Calu3 (cell line): ENCODE measurements around the gene GALNT15. TPM values are rescaled to one million over a fixed set of nuclear protein-coding genes. Genes with fewer than 3 reads are reported as not detected.

ENCODE experiments used
- BruUV-seq: library from RNA; stranded (reverse); fragments of 400-500 nt; replicated peaks from 2 replicates; lab custom pipeline; 2021; lab: Mats Ljungman, UMichigan
- CTCF ChIA-PET: fragments of 300-600 bp; sonication (Branson Sonifier 250); formaldehyde crosslinking; loops from one replicate; lab custom pipeline; 2022; ENCODE audit warnings: antibody characterized with exemption; lab: Charles Lee
- DNase-seq: peaks from one replicate; pipeline ENCODE4 v3.0.0; 2022
- H3K27ac Mint-ChIP-seq: one replicate; pipeline ENCODE4 v1.8.0; 2022; ENCODE audit warnings: mixed read lengths; ENCODE audit not compliant: unreplicated experiment
- H3K27me3 Mint-ChIP-seq: one replicate; pipeline ENCODE4 v1.8.0; 2022; ENCODE audit warnings: mixed read lengths; ENCODE audit not compliant: unreplicated experiment
- H3K36me3 Mint-ChIP-seq: one replicate; pipeline ENCODE4 v1.8.0; 2022; ENCODE audit warnings: mild to moderate bottlenecking, moderate library complexity, mixed read lengths; ENCODE audit not compliant: insufficient read depth, unreplicated experiment
- H3K4me1 Mint-ChIP-seq: one replicate; pipeline ENCODE4 v1.8.0; 2022; ENCODE audit warnings: mild to moderate bottlenecking, low read depth, mixed read lengths; ENCODE audit not compliant: unreplicated experiment
- H3K4me3 Mint-ChIP-seq: one replicate; pipeline ENCODE4 v1.8.0; 2022; ENCODE audit warnings: mild to moderate bottlenecking, low read depth, moderate library complexity, mixed read lengths; ENCODE audit not compliant: unreplicated experiment
- H3K9me3 Mint-ChIP-seq: one replicate; pipeline ENCODE4 v1.8.0; 2022; ENCODE audit warnings: low read depth, mixed read lengths; ENCODE audit not compliant: unreplicated experiment
- intact Hi-C: fragments of 100-400 bp; cut with micrococcal nuclease; formaldehyde crosslinking; loops from one replicate; pipeline ENCODE4 v1.10.0; 2022; ENCODE audit not compliant: unreplicated experiment
- total RNA-seq: library from RNA; stranded (reverse); gene quantifications from 2 replicates; pipeline ENCODE4 v1.2.3, GENCODE V29; 2022
- TF ChIP-seq, protein P1 (sequence below): fragments of 200-600 bp; IDR thresholded peaks from one replicate; pipeline ENCODE4 v1.8.0; 2022; ENCODE audit warnings: antibody characterized with exemption; ENCODE audit not compliant: unreplicated experiment

GALNT15 gene
- total RNA-seq, 1 experiment from 2014 or later, result not detected

DNA sequence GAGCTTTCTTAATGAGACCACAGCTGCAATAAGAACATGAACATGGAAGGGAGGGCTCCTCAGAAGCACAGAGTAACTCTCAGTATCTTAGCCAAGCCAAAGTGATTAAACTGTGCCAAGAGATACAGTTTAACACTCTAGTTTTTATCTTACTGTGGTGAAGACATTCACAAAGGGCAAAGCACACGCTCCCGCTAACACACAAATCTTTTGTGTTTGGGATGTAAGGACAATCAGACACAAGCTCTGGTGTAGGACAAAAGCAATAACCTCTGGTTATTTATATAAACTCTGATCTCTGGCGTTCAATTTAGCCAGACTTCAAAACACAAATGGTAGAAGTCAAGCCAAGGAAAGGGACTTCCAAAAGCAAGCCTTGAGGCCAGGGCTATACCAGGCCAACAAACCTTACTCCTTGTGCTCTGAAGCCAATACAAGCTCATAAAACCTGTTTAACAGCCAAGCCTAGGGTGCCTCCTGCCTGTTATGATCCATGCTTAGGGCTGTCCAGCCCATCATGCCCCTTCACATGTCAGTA, 62.4 kb downstream of the GALNT15 start:
- H3K27ac Mint-ChIP-seq, result no peak overlapping the region
- no peaks in the 10 kb centered on the region for H3K9me3 Mint-ChIP-seq
- no peak overlapping the region for H3K4me3 Mint-ChIP-seq
- intact Hi-C loops, result no loop called here
- no peak for DNase-seq
- no TSS peak for BruUV-seq
- H3K4me1 Mint-ChIP-seq, result no peaks in the 10 kb centered on the region
- CTCF ChIA-PET, result no interaction called here
- no peaks in the 10 kb centered on the region for H3K36me3 Mint-ChIP-seq
- TF ChIP-seq, protein P1, sequence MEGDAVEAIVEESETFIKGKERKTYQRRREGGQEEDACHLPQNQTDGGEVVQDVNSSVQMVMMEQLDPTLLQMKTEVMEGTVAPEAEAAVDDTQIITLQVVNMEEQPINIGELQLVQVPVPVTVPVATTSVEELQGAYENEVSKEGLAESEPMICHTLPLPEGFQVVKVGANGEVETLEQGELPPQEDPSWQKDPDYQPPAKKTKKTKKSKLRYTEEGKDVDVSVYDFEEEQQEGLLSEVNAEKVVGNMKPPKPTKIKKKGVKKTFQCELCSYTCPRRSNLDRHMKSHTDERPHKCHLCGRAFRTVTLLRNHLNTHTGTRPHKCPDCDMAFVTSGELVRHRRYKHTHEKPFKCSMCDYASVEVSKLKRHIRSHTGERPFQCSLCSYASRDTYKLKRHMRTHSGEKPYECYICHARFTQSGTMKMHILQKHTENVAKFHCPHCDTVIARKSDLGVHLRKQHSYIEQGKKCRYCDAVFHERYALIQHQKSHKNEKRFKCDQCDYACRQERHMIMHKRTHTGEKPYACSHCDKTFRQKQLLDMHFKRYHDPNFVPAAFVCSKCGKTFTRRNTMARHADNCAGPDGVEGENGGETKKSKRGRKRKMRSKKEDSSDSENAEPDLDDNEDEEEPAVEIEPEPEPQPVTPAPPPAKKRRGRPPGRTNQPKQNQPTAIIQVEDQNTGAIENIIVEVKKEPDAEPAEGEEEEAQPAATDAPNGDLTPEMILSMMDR, result no peak
- peaks cover 9% of the 10 kb centered on the region for H3K27me3 Mint-ChIP-seq

DNA sequence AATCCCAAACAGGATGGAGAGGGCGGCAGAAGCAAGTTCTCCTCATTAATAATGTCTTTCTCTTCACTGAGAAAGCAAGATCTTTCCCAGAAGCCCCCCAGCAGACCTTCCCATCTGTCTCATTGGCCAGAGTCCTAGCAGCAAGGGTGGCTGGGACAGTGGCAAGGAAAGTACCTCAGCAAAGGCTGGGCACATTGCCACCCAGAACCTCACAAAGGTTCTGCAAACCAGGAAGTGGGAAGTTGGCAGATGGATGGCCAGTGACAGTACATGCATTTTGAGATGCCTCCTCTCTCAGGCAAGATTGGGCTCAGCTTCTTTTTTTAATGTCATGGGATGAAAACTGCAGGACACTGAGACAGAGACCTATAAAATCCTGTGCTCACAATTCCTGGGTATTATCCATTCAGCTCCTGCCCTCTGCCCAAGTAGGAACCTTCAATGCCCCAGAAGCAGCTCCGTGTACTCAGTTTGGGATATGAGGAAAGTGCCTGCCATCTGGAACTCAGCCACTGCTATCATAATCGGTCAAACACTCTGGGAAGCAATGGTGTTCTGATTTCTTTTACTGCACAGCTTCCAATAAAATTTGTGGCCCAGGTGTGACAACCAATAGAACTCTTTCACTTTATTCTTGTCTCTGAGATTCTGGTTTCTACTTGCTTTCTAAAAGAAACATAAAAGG, 64.7 kb downstream of the GALNT15 start:
- CTCF ChIA-PET, result no interaction called here
- no peaks in the 10 kb centered on the region for H3K36me3 Mint-ChIP-seq
- H3K27me3 Mint-ChIP-seq, result no peaks in the 10 kb centered on the region
- intact Hi-C loops, result no loop called here
- H3K4me3 Mint-ChIP-seq, result no peak overlapping the region
- no peak for DNase-seq
- H3K9me3 Mint-ChIP-seq, result no peaks in the 10 kb centered on the region
- BruUV-seq, result no TSS peak
- H3K4me1 Mint-ChIP-seq, result no peaks in the 10 kb centered on the region
- TF ChIP-seq, protein P1, result no peak
- H3K27ac Mint-ChIP-seq, result no peak overlapping the region

DNA sequence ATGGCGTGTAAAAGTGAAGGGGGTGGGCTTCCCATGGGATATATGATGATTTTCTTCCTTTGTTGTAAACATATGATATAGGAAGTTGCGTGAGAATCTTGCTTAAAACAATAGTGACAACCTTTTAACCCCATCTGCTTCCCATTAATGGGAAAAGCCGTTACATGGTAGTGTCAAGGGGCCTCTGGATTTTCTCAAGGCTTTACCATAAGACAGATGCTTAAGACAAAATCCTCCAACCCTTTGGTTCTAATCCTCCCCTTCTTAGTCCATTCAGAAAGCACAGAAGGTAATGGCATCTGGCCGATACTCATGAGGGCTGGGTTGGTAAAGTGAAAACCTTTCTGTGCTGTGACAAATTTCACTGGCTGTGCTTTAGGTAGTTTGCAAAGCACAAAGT, 65.3 kb downstream of the GALNT15 start:
- no peaks in the 10 kb centered on the region for H3K36me3 Mint-ChIP-seq
- DNase-seq, result no peak
- H3K27me3 Mint-ChIP-seq, result no peaks in the 10 kb centered on the region
- TF ChIP-seq, protein P1, result no peak
- intact Hi-C loops, result no loop called here
- H3K4me3 Mint-ChIP-seq, result no peak overlapping the region
- no peaks in the 10 kb centered on the region for H3K4me1 Mint-ChIP-seq
- CTCF ChIA-PET, result no interaction called here
- H3K27ac Mint-ChIP-seq, result no peak overlapping the region
- BruUV-seq, result no TSS peak
- H3K9me3 Mint-ChIP-seq, result no peaks in the 10 kb centered on the region

DNA sequence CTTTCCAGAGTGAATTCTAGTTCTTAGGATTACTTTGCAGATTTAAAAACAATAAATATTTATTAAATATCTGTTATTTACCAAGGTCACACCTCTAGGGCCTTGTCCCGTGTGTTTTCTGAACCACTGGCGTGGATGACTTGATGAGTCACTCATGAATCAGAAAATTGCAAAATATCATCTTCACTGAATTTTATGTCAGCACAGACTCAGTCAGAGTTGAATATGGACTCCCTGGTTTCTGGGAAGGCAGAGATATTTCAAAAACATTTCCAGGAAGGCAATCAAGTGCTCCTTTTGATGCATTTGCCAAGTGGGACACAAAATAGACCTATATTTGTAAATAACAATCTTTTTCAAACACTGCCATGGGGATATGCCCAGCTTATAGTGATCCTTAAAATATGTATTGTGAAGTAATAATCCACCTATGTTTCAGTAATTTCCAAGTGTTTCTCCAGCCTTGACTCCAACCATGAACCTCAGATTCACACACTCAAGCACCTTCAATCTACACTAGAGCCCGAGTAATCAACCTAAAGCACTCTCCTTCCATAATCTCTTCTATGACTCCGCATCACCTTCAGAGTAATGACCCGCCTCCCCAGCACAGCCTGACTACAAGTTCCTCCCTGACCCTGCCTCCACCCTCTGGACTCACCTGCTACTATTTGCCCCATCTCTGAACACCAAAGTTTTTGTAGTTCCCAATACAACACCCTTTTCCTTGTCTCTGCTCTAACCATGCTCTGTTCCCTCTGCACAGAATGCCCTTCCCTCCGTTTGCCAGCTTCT, 65.9 kb downstream of the GALNT15 start:
- TF ChIP-seq, protein P1, result no peak
- H3K36me3 Mint-ChIP-seq, result no peaks in the 10 kb centered on the region
- H3K27ac Mint-ChIP-seq, result no peak overlapping the region
- no TSS peak for BruUV-seq
- CTCF ChIA-PET, result no interaction called here
- H3K4me1 Mint-ChIP-seq, result no peaks in the 10 kb centered on the region
- H3K27me3 Mint-ChIP-seq, result no peaks in the 10 kb centered on the region
- H3K4me3 Mint-ChIP-seq, result no peak overlapping the region
- intact Hi-C loops, result no loop called here
- H3K9me3 Mint-ChIP-seq, result no peaks in the 10 kb centered on the region
- no peak for DNase-seq
